K562 (cell line): ENCODE measurements around the gene OOSP3. TPM values are rescaled to one million over a fixed set of nuclear protein-coding genes. Genes with fewer than 3 reads are reported as not detected.

Experiments used
- BHLHE40 ChIP-seq: IDR thresholded peaks from 2 replicates; pipeline ENCODE4 v1.6.1; 2011; ENCODE audit warnings: low read length, improper control_type of control experiment
- CC2D1A ChIP-seq: fragments of 450-650 bp; IDR thresholded peaks from 2 replicates; pipeline ENCODE4 v1.6.1; 2017; ENCODE audit warnings: mild to moderate bottlenecking
- CREB3L1 ChIP-seq: fragments of 450-650 bp; IDR thresholded peaks from 2 replicates; pipeline ENCODE4 v1.6.1; 2014; ENCODE audit warnings: low read depth, mild to moderate bottlenecking, moderate library complexity, borderline replicate concordance
- EGR1 ChIP-seq: fragments of 450-650 bp; conservative IDR thresholded peaks from 2 replicates; pipeline ENCODE4 v1.6.1; 2017; ENCODE audit warnings: mild to moderate bottlenecking
- FOSL1 ChIP-seq: fragments of 200-800 bp; sonication (Bioruptor generic); conservative IDR thresholded peaks from 2 replicates; pipeline ENCODE4 v1.6.1; 2016; ENCODE audit warnings: missing genetic modification characterization, missing compliant biosample characterization
- FOXA3 ChIP-seq, 2 experiments: fragments of 450-650 bp in 1 of 2; sonication (generic) in 1 of 2; formaldehyde crosslinking; IDR thresholded peaks in 1 of 2; conservative IDR thresholded peaks in 1 of 2; 2 replicates each; pipeline versions ENCODE4 v1.4.0 to v1.8.0; 2020 to 2022; ENCODE audit warnings: mild to moderate bottlenecking in 2 of 2, missing genetic modification reagents in 1 of 2
- GMEB1 ChIP-seq: fragments of 250-450 bp; sonication (Bioruptor Pico); IDR thresholded peaks from 2 replicates; pipeline ENCODE4 v1.4.0; 2020; ENCODE audit warnings: mild to moderate bottlenecking
- ID3 ChIP-seq, 2 experiments: fragments of 250-450 bp in 1 of 2; fragments of 450-650 bp in 1 of 2; sonication (Bioruptor Pico) in 1 of 2; IDR thresholded peaks; 2 replicates each; pipeline versions ENCODE4 v1.6.1 to v1.8.0; 2016 to 2021; ENCODE audit warnings: mild to moderate bottlenecking in 2 of 2, moderate library complexity in 2 of 2, missing compliant biosample characterization in 1 of 2, missing genetic modification characterization in 1 of 2
- LARP7 ChIP-seq: fragments of 450-650 bp; IDR thresholded peaks from 2 replicates; pipeline ENCODE4 v1.6.1; 2016
- MXI1 ChIP-seq: IDR thresholded peaks from 2 replicates; pipeline ENCODE4 v1.6.1; 2011; ENCODE audit warnings: low read depth, mild to moderate bottlenecking, improper control_type of control experiment, low read length
- MYNN ChIP-seq, 2 experiments: sonication (generic); formaldehyde crosslinking in 1 of 2; IDR thresholded peaks; 2 replicates each; pipeline versions ENCODE4 v1.5.0 to v1.6.1; 2016 to 2020; ENCODE audit warnings: antibody characterized with exemption in 1 of 2, missing genetic modification reagents in 1 of 2
- NFE2L1 ChIP-seq: fragments of 450-650 bp; IDR thresholded peaks from 2 replicates; pipeline ENCODE4 v1.6.1; 2016; ENCODE audit warnings: missing genetic modification characterization, low read depth, mild to moderate bottlenecking, missing compliant biosample characterization, moderate library complexity, borderline replicate concordance
- PREB ChIP-seq: sonication (generic); formaldehyde crosslinking; IDR thresholded peaks from 2 replicates; pipeline ENCODE4 v1.8.1; 2023; ENCODE audit warnings: mild to moderate bottlenecking, missing genetic modification reagents
- SNRNP70 ChIP-seq: fragments of 200-400 bp; formaldehyde crosslinking; optimal IDR thresholded peaks from 2 replicates; pipeline ENCODE3; 2017; ENCODE audit warnings: low read depth, low read length
- THRAP3 ChIP-seq: fragments of 450-650 bp; IDR thresholded peaks from 2 replicates; pipeline ENCODE4 v1.6.1; 2016; ENCODE audit warnings: mild to moderate bottlenecking, inconsistent platforms, borderline replicate concordance
- ZBTB49 ChIP-seq: sonication (generic); formaldehyde crosslinking; IDR thresholded peaks from 2 replicates; pipeline ENCODE4 v1.8.0; 2022; ENCODE audit warnings: missing genetic modification reagents, mild to moderate bottlenecking, borderline replicate concordance
- ZC3H11A ChIP-seq: IDR thresholded peaks from 2 replicates; pipeline ENCODE4 v1.6.1; 2012; ENCODE audit warnings: low read depth, low read length, improper control_type of control experiment
- ZNF316 ChIP-seq: fragments of 450-650 bp; IDR thresholded peaks from 2 replicates; pipeline ENCODE4 v1.6.1; 2016
- ZNF395 ChIP-seq: fragments of 200-800 bp; sonication (Bioruptor generic); IDR thresholded peaks from 2 replicates; pipeline ENCODE4 v1.6.1; 2017; ENCODE audit warnings: missing genetic modification characterization, missing compliant biosample characterization
- polyA plus RNA-seq, 8 experiments: library from polyadenylated mRNA; depleted of rRNA in 4 of 8; stranded (reverse) in 5 of 8; unstranded in 3 of 8; fragments of >200 nt; fragmentation: Nextera tagmentation in 2 of 8; fragmentation: Illumina TruSeq in 1 of 8; extraction: Ambion mirVana in 2 of 8; extraction: Trizol in 1 of 8; gene quantifications; 2 replicates each; pipeline versions ENCODE4 v1.2.1 to v1.2.3, GENCODE V29; 2011 to 2014; ENCODE audit warnings: inconsistent platforms in 1 of 8, missing spikeins in 1 of 8
- total RNA-seq, 7 experiments: library from RNA; depleted of rRNA in 6 of 7; stranded (reverse); fragments of >200 nt in 6 of 7; fragmentation: Illumina TruSeq in 2 of 7; extraction: Trizol in 2 of 7; gene quantifications; 2 replicates each; pipeline versions ENCODE4 v1.2.1 to v1.2.3, GENCODE V29; 2011 to 2021; ENCODE audit warnings: low replicate concordance in 1 of 7

The OOSP3 gene
- total and polyA plus RNA-seq, 9 of the 15 experiments (the other 6 are each of a cell fraction or from before 2014, with no cell fraction given), result 0.09 to 0.32 (median 0.15) TPM; not detected in 6

- TF ChIP-seq EGR1 (no peak), ZNF395 (CRISPR knock-in tag) (no peak), FOSL1 (tag) (peak; percentile 63), ID3 (CRISPR knock-in tag; IDR thresholded peaks at IDR 0.05) (no peak), ID3 (tag; IDR thresholded peaks at IDR 0.05) (no peak), ZNF316 (0 out of 2 replicates have a peak, but pooled peaks have one; percentile 22), MXI1 (no peak), CREB3L1 (no peak), CC2D1A (no peak), SNRNP70 (no peak), FOXA3 (CRISPR knock-in tag; conservative IDR thresholded peaks at IDR 0.05 in 1 of 2, IDR thresholded peaks at IDR 0.05 in 1 of 2) (no peak), LARP7 (no peak), BHLHE40 (no peak), THRAP3 (no peak), PREB (CRISPR knock-in tag) (no peak), ZC3H11A (no peak), GMEB1 (CRISPR knock-in tag) (no peak), NFE2L1 (tag) (no peak), MYNN (IDR thresholded peaks at IDR 0.05) (no peak), MYNN (CRISPR knock-in tag; IDR thresholded peaks at IDR 0.05) (no peak), ZBTB49 (CRISPR knock-in tag) (no peak)
These were observed 22.7 kb downstream of the OOSP3 start (continued) for GRCh38 chr11:59901306-59901705.
